ENCODE measurements around the gene CLIP4.
"Not testable (repeated sequence)": the region's sequence is repeated elsewhere in the genome, so short reads cannot be mapped to it uniquely, and the experiment has no call there.

The CLIP4 gene

GRCh38 chr2:29080886-29081743, 34.1 kb upstream of the CLIP4 start:
- Histone ChIP-seq H2AFZ (ENCODE audit: low read length) (no peak overlapping the region), H3K36me3 (ENCODE audit: insufficient read depth, low read length) (no peaks in the 10 kb centered on the region), H3K27me3 (ENCODE audit: insufficient read depth, low read length) (no peaks in the 10 kb centered on the region), H3K9ac (ENCODE audit: low read length) (no peak overlapping the region), H3K79me2 (ENCODE audit: insufficient read depth, low read length) (no peaks in the 10 kb centered on the region), H3F3A (ENCODE audit: insufficient read depth, low read length) (no peaks in the 10 kb centered on the region), H3K4me1 (ENCODE audit: insufficient read depth, low read length, severe bottlenecking) (no peaks in the 10 kb centered on the region), H3K4me2 (ENCODE audit: low read length) (no peak overlapping the region), H4K20me1 (ENCODE audit: insufficient read depth, low read length) (no peaks in the 10 kb centered on the region), H3K9me2 (ENCODE audit: low read depth, low read length) (no peaks in the 10 kb centered on the region), H3K27ac (ENCODE audit: low read depth, low read length, poor library complexity, severe bottlenecking) (no peak overlapping the region), H3K9me3 (ENCODE audit: low read length) (no peaks in the 10 kb centered on the region; the same call in 1 of the 2 replicates), H3K4me3 (ENCODE audit: low read depth, low read length, poor library complexity, severe bottlenecking) (no peak overlapping the region)
- no peak for TF ChIP-seq EZH2 (IDR thresholded peaks at IDR 0.05; ENCODE audit: borderline replicate concordance, low read length)
- TF ChIP-seq CTCF (IDR thresholded peaks at IDR 0.05; ENCODE audit: low read length) = no peak

GRCh38 chr2:29082804-29083495, 32.3 kb upstream of the CLIP4 start:
- Histone ChIP-seq H3K9ac (ENCODE audit: low read length) (no peak overlapping the region), H3K4me1 (ENCODE audit: insufficient read depth, low read length, severe bottlenecking) (no peaks in the 10 kb centered on the region), H3K4me2 (ENCODE audit: low read length) (no peak overlapping the region), H3K79me2 (ENCODE audit: insufficient read depth, low read length) (no peaks in the 10 kb centered on the region), H3K4me3 (ENCODE audit: low read depth, low read length, poor library complexity, severe bottlenecking) (no peak overlapping the region), H3K27ac (ENCODE audit: low read depth, low read length, poor library complexity, severe bottlenecking) (no peak overlapping the region), H2AFZ (ENCODE audit: low read length) (no peak overlapping the region), H4K20me1 (ENCODE audit: insufficient read depth, low read length) (no peaks in the 10 kb centered on the region), H3K27me3 (ENCODE audit: insufficient read depth, low read length) (no peaks in the 10 kb centered on the region), H3F3A (ENCODE audit: insufficient read depth, low read length) (no peaks in the 10 kb centered on the region), H3K9me3 (ENCODE audit: low read length) (no peaks in the 10 kb centered on the region; the same call in 1 of the 2 replicates), H3K9me2 (ENCODE audit: low read depth, low read length) (no peaks in the 10 kb centered on the region), H3K36me3 (ENCODE audit: insufficient read depth, low read length) (no peaks in the 10 kb centered on the region)
- TF ChIP-seq EZH2 (IDR thresholded peaks at IDR 0.05; ENCODE audit: borderline replicate concordance, low read length) = no peak
- TF ChIP-seq CTCF (IDR thresholded peaks at IDR 0.05; ENCODE audit: low read length) = no peak

- no peak for TF ChIP-seq EZH2 (IDR thresholded peaks at IDR 0.05; ENCODE audit: borderline replicate concordance, low read length)
- no peak for TF ChIP-seq CTCF (IDR thresholded peaks at IDR 0.05; ENCODE audit: low read length)
Measured at GRCh38 chr2:29084554-29084953, 30.7 kb upstream of the CLIP4 start.

GRCh38 chr2:29090311-29090710, 24.9 kb upstream of the CLIP4 start:
- H3K9me2 ChIP-seq (ENCODE audit: low read depth, low read length); H2AFZ ChIP-seq (ENCODE audit: low read length); H3K9ac ChIP-seq (ENCODE audit: low read length); H3K27ac ChIP-seq (ENCODE audit: low read depth, low read length, poor library complexity, severe bottlenecking); H3F3A ChIP-seq (ENCODE audit: insufficient read depth, low read length); H3K36me3 ChIP-seq (ENCODE audit: insufficient read depth, low read length); H3K4me3 ChIP-seq (ENCODE audit: low read depth, low read length, poor library complexity, severe bottlenecking); H3K27me3 ChIP-seq (ENCODE audit: insufficient read depth, low read length); H3K9me3 ChIP-seq (ENCODE audit: low read length); H3K79me2 ChIP-seq (ENCODE audit: insufficient read depth, low read length); H4K20me1 ChIP-seq (ENCODE audit: insufficient read depth, low read length); H3K4me2 ChIP-seq (ENCODE audit: low read length); H3K4me1 ChIP-seq (ENCODE audit: insufficient read depth, low read length, severe bottlenecking): not testable (repeated sequence)

More at GRCh38 chr2:29084554-29084953, 30.7 kb upstream of the CLIP4 start:
- Histone ChIP-seq H3K4me2 (ENCODE audit: low read length) (no peak overlapping the region), H3K79me2 (ENCODE audit: insufficient read depth, low read length) (no peaks in the 10 kb centered on the region), H3K36me3 (ENCODE audit: insufficient read depth, low read length) (no peaks in the 10 kb centered on the region), H3K9me3 (ENCODE audit: low read length) (no peaks in the 10 kb centered on the region; the same call in 1 of the 2 replicates), H3K27ac (ENCODE audit: low read depth, low read length, poor library complexity, severe bottlenecking) (no peak overlapping the region), H3F3A (ENCODE audit: insufficient read depth, low read length) (no peaks in the 10 kb centered on the region), H3K9ac (ENCODE audit: low read length) (no peak overlapping the region), H3K9me2 (ENCODE audit: low read depth, low read length) (no peaks in the 10 kb centered on the region), H3K4me1 (ENCODE audit: insufficient read depth, low read length, severe bottlenecking) (no peaks in the 10 kb centered on the region), H2AFZ (ENCODE audit: low read length) (no peak overlapping the region), H4K20me1 (ENCODE audit: insufficient read depth, low read length) (no peaks in the 10 kb centered on the region), H3K27me3 (ENCODE audit: insufficient read depth, low read length) (no peaks in the 10 kb centered on the region), H3K4me3 (ENCODE audit: low read depth, low read length, poor library complexity, severe bottlenecking) (no peak overlapping the region)
